T-helper 1 cell treated with Interleukin-12 subunit alpha and Interleukin-12 subunit beta and Interleukin-4 antibody, amounts not matched to agents 30 ng/mL and 1 ng/mL, for 36 hours (primary cell): ENCODE data around the gene TMEM161A. TPM values are rescaled to one million over a fixed set of nuclear protein-coding genes. Genes with fewer than 3 reads are reported as not detected.
"Not testable (repeated sequence)": the region's sequence is repeated elsewhere in the genome, so short reads cannot be mapped to it uniquely, and the experiment has no call there.

ENCODE experiments used
- intact Hi-C: fragments of 100-400 bp; cut with micrococcal nuclease; formaldehyde crosslinking; loops from one replicate; pipeline ENCODE4 v1.15.1; 2024
- total RNA-seq: library from RNA; stranded (reverse); gene quantifications from 2 replicates; pipeline ENCODE4 v1.2.3, GENCODE V29; 2022

Gene TMEM161A
- total RNA-seq, 1 donor from 2014 or later, result 30.1 TPM

- intact Hi-C loops, result no loop called here
Observed at GRCh38 chr19:19126102-19126501, 12.2 kb downstream of the TMEM161A start.

GRCh38 chr19:19123386-19123785 lies 14.9 kb downstream of the TMEM161A start:
- intact Hi-C loops, result no loop called here

GRCh38 chr19:19122902-19123301 lies 15.4 kb downstream of the TMEM161A start:
- intact Hi-C loops, result no loop called here

- intact Hi-C loops, result no loop called here
Observed at GRCh38 chr19:19121371-19121770, 16.9 kb downstream of the TMEM161A start.

- intact Hi-C loops, result no loop called here
Observed at GRCh38 chr19:19120308-19121231, 17.7 kb downstream of the TMEM161A start.

GRCh38 chr19:19119325-19120237 lies 18.7 kb downstream of the TMEM161A start:
- intact Hi-C loops, result loop anchor here (5.0 kb wide), 1 partner anchor 67 kb away; no protein-coding TSS in a partner anchor

- intact Hi-C loops, result loop anchor here (5.0 kb wide), 1 partner anchor 64 kb away; no protein-coding TSS in a partner anchor
Observed at GRCh38 chr19:19115954-19116353, 22.3 kb downstream of the TMEM161A start.

GRCh38 chr19:19113040-19113626 lies 25.1 kb downstream of the TMEM161A start:
- intact Hi-C loops, result loop anchor here (5.0 kb wide), 1 partner anchor 116 kb away; no protein-coding TSS in a partner anchor

- intact Hi-C loops, result loop anchor here (5.0 kb wide), 1 partner anchor 115 kb away; no protein-coding TSS in a partner anchor
Observed at GRCh38 chr19:19111967-19112580, 26.2 kb downstream of the TMEM161A start.

GRCh38 chr19:19111136-19111835 lies 27.0 kb downstream of the TMEM161A start:
- intact Hi-C loops, result loop anchor here (5.0 kb wide), 1 partner anchor 114 kb away; no protein-coding TSS in a partner anchor

- intact Hi-C loops, result loop anchor here (5.0 kb wide), 1 partner anchor 113 kb away; no protein-coding TSS in a partner anchor
Observed at GRCh38 chr19:19110410-19111135, 27.7 kb downstream of the TMEM161A start.

GRCh38 chr19:19109601-19110000 lies 28.7 kb downstream of the TMEM161A start:
- intact Hi-C loops, result no loop called here

- intact Hi-C loops, result no loop called here
Observed at GRCh38 chr19:19107654-19108053, 30.6 kb downstream of the TMEM161A start.

GRCh38 chr19:19106938-19107337 lies 31.3 kb downstream of the TMEM161A start:
- intact Hi-C loops, result not testable (repeated sequence)

- intact Hi-C loops, result no loop called here
Observed at GRCh38 chr19:19106056-19106551, 32.2 kb downstream of the TMEM161A start.

- intact Hi-C loops, result no loop called here
Observed at GRCh38 chr19:19105365-19106055, 32.8 kb downstream of the TMEM161A start.

- intact Hi-C loops, result no loop called here
Observed at GRCh38 chr19:19103167-19103566, 35.1 kb downstream of the TMEM161A start.

GRCh38 chr19:19102566-19102965 lies 35.7 kb downstream of the TMEM161A start:
- intact Hi-C loops, result not testable (repeated sequence)

- intact Hi-C loops, result no loop called here
Observed at GRCh38 chr19:19101540-19101939, 36.7 kb downstream of the TMEM161A start.
